Measurements from ENCODE around the gene EFTUD2.
"Not testable (repeated sequence)": the region's sequence is repeated elsewhere in the genome, so short reads cannot be mapped to it uniquely, and the experiment has no call there.

DNA sequence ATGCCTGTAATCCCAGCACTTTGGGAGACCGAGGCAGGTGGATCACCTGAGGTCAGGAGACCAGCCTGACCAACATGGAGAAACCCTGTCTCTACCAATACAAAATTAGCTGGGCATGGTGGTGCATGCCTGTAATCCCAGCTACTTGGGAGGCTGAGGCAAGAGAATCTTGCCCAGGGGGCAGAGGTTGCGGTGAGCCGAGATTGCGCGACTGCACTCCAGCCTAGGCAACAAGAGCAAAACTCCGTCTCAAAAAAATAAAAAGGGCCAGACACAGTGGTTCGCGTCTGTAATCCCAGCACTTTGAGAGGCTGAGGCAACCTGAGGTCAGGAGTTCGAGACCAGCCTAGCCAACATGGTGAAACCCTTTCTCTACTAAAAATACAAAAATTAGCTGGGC is 74.0 kb downstream of the EFTUD2 start:
- TF ChIP-seq, protein P1, sequence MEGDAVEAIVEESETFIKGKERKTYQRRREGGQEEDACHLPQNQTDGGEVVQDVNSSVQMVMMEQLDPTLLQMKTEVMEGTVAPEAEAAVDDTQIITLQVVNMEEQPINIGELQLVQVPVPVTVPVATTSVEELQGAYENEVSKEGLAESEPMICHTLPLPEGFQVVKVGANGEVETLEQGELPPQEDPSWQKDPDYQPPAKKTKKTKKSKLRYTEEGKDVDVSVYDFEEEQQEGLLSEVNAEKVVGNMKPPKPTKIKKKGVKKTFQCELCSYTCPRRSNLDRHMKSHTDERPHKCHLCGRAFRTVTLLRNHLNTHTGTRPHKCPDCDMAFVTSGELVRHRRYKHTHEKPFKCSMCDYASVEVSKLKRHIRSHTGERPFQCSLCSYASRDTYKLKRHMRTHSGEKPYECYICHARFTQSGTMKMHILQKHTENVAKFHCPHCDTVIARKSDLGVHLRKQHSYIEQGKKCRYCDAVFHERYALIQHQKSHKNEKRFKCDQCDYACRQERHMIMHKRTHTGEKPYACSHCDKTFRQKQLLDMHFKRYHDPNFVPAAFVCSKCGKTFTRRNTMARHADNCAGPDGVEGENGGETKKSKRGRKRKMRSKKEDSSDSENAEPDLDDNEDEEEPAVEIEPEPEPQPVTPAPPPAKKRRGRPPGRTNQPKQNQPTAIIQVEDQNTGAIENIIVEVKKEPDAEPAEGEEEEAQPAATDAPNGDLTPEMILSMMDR (IDR thresholded peaks at IDR 0.05) = not testable (repeated sequence)
- not testable (repeated sequence) for TF ChIP-seq EZH2 (IDR thresholded peaks at IDR 0.05; ENCODE audit: borderline replicate concordance, insufficient read depth, low read depth, low read length, poor library complexity, severe bottlenecking)

All from B cell (primary cell).